Loucy (cell line): Measurements from ENCODE around the gene ELL.

Experiments used
- H2AFZ ChIP-seq: fragments of 200-600 bp; sonication (generic); 2 replicates; pipeline ENCODE4 v1.6.0; 2016; ENCODE audit warnings: antibody characterized with exemption, mild to moderate bottlenecking, low read length, moderate library complexity
- H3F3A ChIP-seq: fragments of 200-600 bp; 2 replicates; pipeline ENCODE4 v1.6.0; 2016; ENCODE audit warnings: antibody characterized with exemption, low read depth, mild to moderate bottlenecking
- H3K27me3 ChIP-seq: fragments of 200-600 bp; sonication (generic); 2 replicates; pipeline ENCODE4 v1.6.1; 2014; ENCODE audit warnings: low read length, mild to moderate bottlenecking; ENCODE audit not compliant: insufficient read depth, poor library complexity, severe bottlenecking
- H3K36me3 ChIP-seq: fragments of 200-600 bp; sonication (generic); 2 replicates; pipeline ENCODE4 v1.6.1; 2016; ENCODE audit warnings: low read length; ENCODE audit not compliant: insufficient read depth
- H3K4me1 ChIP-seq: fragments of 200-600 bp; sonication (generic); 2 replicates; pipeline ENCODE4 v1.5.1; 2014; ENCODE audit warnings: low read length, mild to moderate bottlenecking; ENCODE audit not compliant: insufficient read depth, poor library complexity, severe bottlenecking
- H3K4me2 ChIP-seq: fragments of 200-600 bp; sonication (generic); 2 replicates; pipeline ENCODE4 v1.6.0; 2014; ENCODE audit warnings: antibody characterized with exemption, low read length, low read depth, mild to moderate bottlenecking; ENCODE audit not compliant: poor library complexity, severe bottlenecking
- H3K4me3 ChIP-seq: fragments of 200-600 bp; sonication (generic); 2 replicates; pipeline ENCODE4 v1.5.1; 2014; ENCODE audit warnings: low read length, mild to moderate bottlenecking, mixed read lengths; ENCODE audit not compliant: poor library complexity, severe bottlenecking
- H3K79me2 ChIP-seq: fragments of 200-600 bp; sonication (generic); 2 replicates; pipeline ENCODE4 v1.6.1; 2014; ENCODE audit warnings: low read length; ENCODE audit not compliant: insufficient read depth
- H3K9ac ChIP-seq: fragments of 200-600 bp; sonication (generic); 2 replicates; pipeline ENCODE4 v1.6.0; 2014; ENCODE audit warnings: mild to moderate bottlenecking, low read depth, low read length, moderate library complexity; ENCODE audit not compliant: poor library complexity, severe bottlenecking
- H3K9me2 ChIP-seq: fragments of 200-600 bp; sonication (generic); replicated peaks from 2 replicates; pipeline ENCODE4 v1.6.1; 2016; ENCODE audit warnings: low read depth, low read length, mixed read lengths
- H3K9me3 ChIP-seq: fragments of 200-600 bp; sonication (generic); 2 replicates; pipeline ENCODE4 v1.6.1; 2014; ENCODE audit warnings: mild to moderate bottlenecking, antibody characterized with exemption, low read length, low read depth; ENCODE audit not compliant: insufficient read depth
- H4K20me1 ChIP-seq: fragments of 200-600 bp; sonication (generic); 2 replicates; pipeline ENCODE4 v1.6.0; 2014; ENCODE audit warnings: antibody characterized with exemption, low read length, mild to moderate bottlenecking; ENCODE audit not compliant: insufficient read depth, poor library complexity, severe bottlenecking
- EZH2phosphoT487 ChIP-seq: fragments of 200-600 bp; IDR thresholded peaks from 2 replicates; pipeline ENCODE4 v1.6.1; 2018; ENCODE audit warnings: antibody characterized with exemption, mild to moderate bottlenecking, moderate library complexity, borderline replicate concordance
- TF ChIP-seq, protein P1 (sequence below): fragments of 200-600 bp; sonication (generic); conservative IDR thresholded peaks from 2 replicates; pipeline ENCODE4 v1.5.1; 2014; ENCODE audit warnings: mild to moderate bottlenecking, antibody characterized with exemption, low read length

ELL gene

GRCh38 chr19:18449552-18449951 is 72.3 kb downstream of the ELL start:
- no peak overlapping the region for H3K4me3 ChIP-seq
- TF ChIP-seq, protein P1, sequence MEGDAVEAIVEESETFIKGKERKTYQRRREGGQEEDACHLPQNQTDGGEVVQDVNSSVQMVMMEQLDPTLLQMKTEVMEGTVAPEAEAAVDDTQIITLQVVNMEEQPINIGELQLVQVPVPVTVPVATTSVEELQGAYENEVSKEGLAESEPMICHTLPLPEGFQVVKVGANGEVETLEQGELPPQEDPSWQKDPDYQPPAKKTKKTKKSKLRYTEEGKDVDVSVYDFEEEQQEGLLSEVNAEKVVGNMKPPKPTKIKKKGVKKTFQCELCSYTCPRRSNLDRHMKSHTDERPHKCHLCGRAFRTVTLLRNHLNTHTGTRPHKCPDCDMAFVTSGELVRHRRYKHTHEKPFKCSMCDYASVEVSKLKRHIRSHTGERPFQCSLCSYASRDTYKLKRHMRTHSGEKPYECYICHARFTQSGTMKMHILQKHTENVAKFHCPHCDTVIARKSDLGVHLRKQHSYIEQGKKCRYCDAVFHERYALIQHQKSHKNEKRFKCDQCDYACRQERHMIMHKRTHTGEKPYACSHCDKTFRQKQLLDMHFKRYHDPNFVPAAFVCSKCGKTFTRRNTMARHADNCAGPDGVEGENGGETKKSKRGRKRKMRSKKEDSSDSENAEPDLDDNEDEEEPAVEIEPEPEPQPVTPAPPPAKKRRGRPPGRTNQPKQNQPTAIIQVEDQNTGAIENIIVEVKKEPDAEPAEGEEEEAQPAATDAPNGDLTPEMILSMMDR, result no peak
- TF ChIP-seq EZH2phosphoT487, result no peak
- no peaks in the 10 kb centered on the region for H3K79me2 ChIP-seq
- no peak overlapping the region for H3K9ac ChIP-seq
- no peaks in the 10 kb centered on the region for H4K20me1 ChIP-seq
- no peaks in the 10 kb centered on the region for H3K9me3 ChIP-seq
- no peak overlapping the region for H2AFZ ChIP-seq
- no peaks in the 10 kb centered on the region for H3K4me1 ChIP-seq
- H3K4me2 ChIP-seq, result no peak overlapping the region
- no peaks in the 10 kb centered on the region for H3K9me2 ChIP-seq
- peaks cover 51% of the 10 kb centered on the region; the same call in 1 of the 2 replicates for H3K36me3 ChIP-seq
- H3F3A ChIP-seq, result no peaks in the 10 kb centered on the region
- H3K27me3 ChIP-seq, result no peaks in the 10 kb centered on the region

DNA sequence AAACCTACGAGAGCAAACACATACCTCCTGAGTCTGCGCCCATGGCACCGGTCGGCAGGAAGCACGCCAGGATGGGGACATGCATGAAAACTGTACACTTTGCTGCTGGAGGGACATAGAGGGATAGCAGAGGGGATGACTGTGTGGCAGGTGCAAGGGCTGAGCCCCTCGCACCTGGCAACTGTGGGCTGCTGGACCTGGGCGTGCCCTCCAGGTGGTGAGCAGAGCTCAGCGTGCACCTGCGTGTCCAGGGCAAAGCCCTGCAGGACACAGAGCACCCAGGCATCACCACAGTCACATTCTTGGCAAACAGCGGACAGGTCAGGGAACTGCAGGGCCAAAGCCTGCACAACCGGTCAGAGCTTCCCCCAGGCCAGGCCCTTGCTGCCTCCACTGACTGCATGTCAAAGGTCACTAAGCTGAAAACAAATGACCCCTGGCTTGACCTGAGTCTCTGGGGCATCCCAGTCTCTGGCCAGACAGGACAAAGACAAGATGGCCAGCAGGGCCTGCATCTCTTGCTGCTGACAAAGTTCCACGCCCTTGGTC is 75.0 kb downstream of the ELL start:
- H3K4me1 ChIP-seq, result no peaks in the 10 kb centered on the region
- H3K79me2 ChIP-seq, result no peaks in the 10 kb centered on the region
- TF ChIP-seq EZH2phosphoT487, result no peak
- TF ChIP-seq, protein P1, result no peak
- no peak overlapping the region for H3K9ac ChIP-seq
- no peak overlapping the region for H3K4me2 ChIP-seq
- no peaks in the 10 kb centered on the region for H3K27me3 ChIP-seq
- peaks cover 55% of the 10 kb centered on the region; the same call in 1 of the 2 replicates for H3K36me3 ChIP-seq
- no peak overlapping the region for H2AFZ ChIP-seq
- no peaks in the 10 kb centered on the region for H3K9me3 ChIP-seq
- no peaks in the 10 kb centered on the region for H3K9me2 ChIP-seq
- no peaks in the 10 kb centered on the region for H4K20me1 ChIP-seq
- no peak overlapping the region for H3K4me3 ChIP-seq
- H3F3A ChIP-seq, result no peaks in the 10 kb centered on the region

GRCh38 chr19:18446145-18446810 is 75.6 kb downstream of the ELL start:
- H3K9me3 ChIP-seq, result no peaks in the 10 kb centered on the region
- H3K36me3 ChIP-seq, result peaks cover 55% of the 10 kb centered on the region; the same call in 1 of the 2 replicates
- no peak overlapping the region for H3K4me3 ChIP-seq
- H3K27me3 ChIP-seq, result no peaks in the 10 kb centered on the region
- H4K20me1 ChIP-seq, result no peaks in the 10 kb centered on the region
- H3K4me2 ChIP-seq, result no peak overlapping the region
- TF ChIP-seq, protein P1, result no peak
- no peak for TF ChIP-seq EZH2phosphoT487
- no peak overlapping the region for H3K9ac ChIP-seq
- no peaks in the 10 kb centered on the region for H3K79me2 ChIP-seq
- no peak overlapping the region for H2AFZ ChIP-seq
- H3K4me1 ChIP-seq, result no peaks in the 10 kb centered on the region
- no peaks in the 10 kb centered on the region for H3K9me2 ChIP-seq
- H3F3A ChIP-seq, result no peaks in the 10 kb centered on the region
